Gastrocnemius medialis (tissue), 4 donors: ENCODE data around the gene CMAS.

Experiments used
- CTCF ChIP-seq, 5 experiments: fragments of 450-650 bp in 3 of 5; fragments of 200-600 bp in 2 of 5; sonication (generic) in 2 of 5; IDR thresholded peaks in 4 of 5; conservative IDR thresholded peaks in 1 of 5; 1 replicate in 4 of 5; 2 replicates in 1 of 5; pipeline ENCODE4 v1.5.1; 2016 to 2019; ENCODE audit warnings: antibody characterized with exemption in 5 of 5, mild to moderate bottlenecking in 3 of 5, moderate library complexity in 3 of 5
- POLR2A ChIP-seq, 2 donors: fragments of 450-650 bp; IDR thresholded peaks; one replicate each; pipeline ENCODE4 v1.6.1; 2017; ENCODE audit warnings: antibody characterized with exemption in 2 of 2, mild to moderate bottlenecking in 2 of 2, moderate library complexity in 2 of 2

GRCh38 chr12:22088886-22089285 is 42.9 kb downstream of the CMAS start:
- no peak for TF ChIP-seq POLR2A (IDR thresholded peaks at IDR 0.05)
- no peak for TF ChIP-seq CTCF (IDR thresholded peaks at IDR 0.05 in 4 of 5, conservative IDR thresholded peaks at IDR 0.05 in 1 of 5)
